Uterus (tissue), 4 donors: Measurements from ENCODE around the gene SNX9. TPM values are rescaled to one million over a fixed set of nuclear protein-coding genes. Genes with fewer than 3 reads are reported as not detected.

Experiments used
- DNase-seq, 2 donors: peaks; one replicate each; pipeline ENCODE4 v3.0.0-alpha.2; 2019 to 2020
- H3K27ac ChIP-seq, 2 donors: fragments of 200-600 bp; sonication (generic); 1 replicate in 1 of 2; 2 replicates in 1 of 2; pipeline ENCODE4 v1.5.1; 2016 to 2018
- H3K27me3 ChIP-seq, 2 donors: fragments of 200-600 bp; sonication (generic); one replicate each; pipeline ENCODE4 v1.5.1; 2018 to 2019; ENCODE audit warnings: control low read depth in 1 of 2
- H3K36me3 ChIP-seq, 2 donors: fragments of 200-600 bp; sonication (generic); one replicate each; pipeline ENCODE4 v1.5.1; 2019; ENCODE audit warnings: control low read depth in 1 of 2
- H3K4me1 ChIP-seq, 2 donors: fragments of 200-600 bp; sonication (generic); one replicate each; pipeline ENCODE4 v1.5.1; 2018 to 2019; ENCODE audit warnings: control low read depth in 1 of 2
- H3K4me3 ChIP-seq, 2 donors: fragments of 200-600 bp; sonication (generic); 1 replicate in 1 of 2; 2 replicates in 1 of 2; pipeline ENCODE4 v1.5.1; 2018 to 2019; ENCODE audit warnings: mild to moderate bottlenecking in 1 of 2
- H3K9me3 ChIP-seq, 2 donors: fragments of 200-600 bp; sonication (generic); one replicate each; pipeline ENCODE4 v1.5.1; 2019; ENCODE audit warnings: control low read depth in 1 of 2
- POLR2A ChIP-seq, 2 donors: fragments of 450-650 bp; IDR thresholded peaks; one replicate each; pipeline ENCODE4 v1.6.1; 2016; ENCODE audit warnings: antibody characterized with exemption in 2 of 2, mild to moderate bottlenecking in 1 of 2, moderate library complexity in 1 of 2
- intact Hi-C: fragments of 100-400 bp; cut with DNase I; formaldehyde crosslinking; loops from one replicate; pipeline ENCODE4 v1.15.1; 2023; ENCODE audit warnings: low total_unique reads
- total RNA-seq, 4 donors: library from RNA; depleted of rRNA in 3 of 4; stranded (reverse); fragments of >200 nt in 3 of 4; gene quantifications; one replicate each; pipeline versions ENCODE4 v1.1.0 to v1.2.4, GENCODE V29; 2014 to 2023
- TF ChIP-seq, protein P1 (sequence below), 4 experiments: fragments of 200-600 bp in 2 of 4; fragments of 450-650 bp in 2 of 4; sonication (generic) in 2 of 4; IDR thresholded peaks; one replicate each; pipeline ENCODE4 v1.5.1; 2016 to 2019; ENCODE audit warnings: antibody characterized with exemption in 4 of 4, mild to moderate bottlenecking in 2 of 4, moderate library complexity in 1 of 4
- donor health status: DM: yes; HTN: yes; CAD: no.

The SNX9 gene
- total RNA-seq, 4 donors from 2014 or later = 31.0 to 65.9 (median 50.5) TPM

GRCh38 chr6:157838718-157839430, 15.8 kb downstream of the SNX9 start:
- Histone ChIP-seq H3K4me3 (no peak overlapping the region), H3K27me3 (no peaks in the 10 kb centered on the region), H3K36me3 (no peaks in the 10 kb centered on the region), H3K27ac (no peak overlapping the region), H3K4me1 (no peaks in the 10 kb centered on the region), H3K9me3 (no peaks in the 10 kb centered on the region)
- intact Hi-C loops = no loop called here
- DNase-seq = no peak
- TF ChIP-seq, protein P1, sequence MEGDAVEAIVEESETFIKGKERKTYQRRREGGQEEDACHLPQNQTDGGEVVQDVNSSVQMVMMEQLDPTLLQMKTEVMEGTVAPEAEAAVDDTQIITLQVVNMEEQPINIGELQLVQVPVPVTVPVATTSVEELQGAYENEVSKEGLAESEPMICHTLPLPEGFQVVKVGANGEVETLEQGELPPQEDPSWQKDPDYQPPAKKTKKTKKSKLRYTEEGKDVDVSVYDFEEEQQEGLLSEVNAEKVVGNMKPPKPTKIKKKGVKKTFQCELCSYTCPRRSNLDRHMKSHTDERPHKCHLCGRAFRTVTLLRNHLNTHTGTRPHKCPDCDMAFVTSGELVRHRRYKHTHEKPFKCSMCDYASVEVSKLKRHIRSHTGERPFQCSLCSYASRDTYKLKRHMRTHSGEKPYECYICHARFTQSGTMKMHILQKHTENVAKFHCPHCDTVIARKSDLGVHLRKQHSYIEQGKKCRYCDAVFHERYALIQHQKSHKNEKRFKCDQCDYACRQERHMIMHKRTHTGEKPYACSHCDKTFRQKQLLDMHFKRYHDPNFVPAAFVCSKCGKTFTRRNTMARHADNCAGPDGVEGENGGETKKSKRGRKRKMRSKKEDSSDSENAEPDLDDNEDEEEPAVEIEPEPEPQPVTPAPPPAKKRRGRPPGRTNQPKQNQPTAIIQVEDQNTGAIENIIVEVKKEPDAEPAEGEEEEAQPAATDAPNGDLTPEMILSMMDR (IDR thresholded peaks at IDR 0.05) = no peak
- no peak for TF ChIP-seq POLR2A (IDR thresholded peaks at IDR 0.05)

DNA sequence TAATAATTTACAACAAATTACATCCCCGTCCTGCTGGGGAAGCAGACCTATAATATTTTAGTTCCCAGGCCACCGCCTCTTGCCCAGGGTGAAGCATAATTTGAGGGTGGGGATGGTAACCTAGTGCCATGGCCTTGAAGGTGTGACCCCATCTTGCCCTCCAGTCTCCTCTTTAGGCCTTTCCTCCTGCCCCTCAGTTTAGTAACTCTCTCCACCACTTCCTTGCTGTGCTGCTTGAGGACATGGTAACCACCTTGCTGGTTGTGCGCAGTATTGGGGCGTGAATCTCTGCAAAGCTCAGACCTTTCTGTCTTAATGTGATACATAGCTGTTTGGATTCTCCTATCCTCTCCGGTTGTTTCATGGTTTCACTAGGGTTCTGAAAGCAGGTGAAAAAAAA, 16.6 kb downstream of the SNX9 start:
- H3K4me3 ChIP-seq = no peak overlapping the region
- H3K4me1 ChIP-seq = no peaks in the 10 kb centered on the region
- no peaks in the 10 kb centered on the region for H3K36me3 ChIP-seq
- no peaks in the 10 kb centered on the region for H3K9me3 ChIP-seq
- DNase-seq = no peak
- no peak overlapping the region for H3K27ac ChIP-seq
- TF ChIP-seq, protein P1 (IDR thresholded peaks at IDR 0.05) = no peak
- no peak for TF ChIP-seq POLR2A (IDR thresholded peaks at IDR 0.05)
- intact Hi-C loops = no loop called here
- no peaks in the 10 kb centered on the region for H3K27me3 ChIP-seq

DNA sequence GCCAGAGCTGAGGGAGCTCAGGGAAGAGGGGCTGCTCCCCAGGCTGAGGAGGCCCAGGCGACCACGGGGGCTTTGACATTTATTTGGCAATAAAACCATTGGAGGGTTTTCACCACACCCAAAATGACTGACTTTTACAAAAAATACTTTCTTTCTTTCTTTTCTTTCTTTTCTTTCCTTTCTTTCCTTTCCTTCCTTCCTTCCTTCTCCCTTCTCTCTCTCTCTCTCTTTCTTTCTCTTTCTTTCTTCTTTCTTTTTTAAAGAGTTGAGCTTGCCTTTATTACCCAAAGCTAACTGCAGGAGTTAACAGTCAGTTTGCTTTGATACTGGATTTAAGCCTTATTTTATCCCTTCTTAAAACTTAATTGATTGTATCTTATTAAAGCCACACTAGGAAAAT, 17.2 kb downstream of the SNX9 start:
- Histone ChIP-seq H3K4me3 (no peak overlapping the region), H3K36me3 (no peaks in the 10 kb centered on the region), H3K4me1 (no peaks in the 10 kb centered on the region), H3K27me3 (no peaks in the 10 kb centered on the region), H3K27ac (no peak overlapping the region), H3K9me3 (no peaks in the 10 kb centered on the region)
- TF ChIP-seq, protein P1 (IDR thresholded peaks at IDR 0.05) = no peak
- TF ChIP-seq POLR2A (IDR thresholded peaks at IDR 0.05) = no peak
- intact Hi-C loops = no loop called here
- no peak for DNase-seq

DNA sequence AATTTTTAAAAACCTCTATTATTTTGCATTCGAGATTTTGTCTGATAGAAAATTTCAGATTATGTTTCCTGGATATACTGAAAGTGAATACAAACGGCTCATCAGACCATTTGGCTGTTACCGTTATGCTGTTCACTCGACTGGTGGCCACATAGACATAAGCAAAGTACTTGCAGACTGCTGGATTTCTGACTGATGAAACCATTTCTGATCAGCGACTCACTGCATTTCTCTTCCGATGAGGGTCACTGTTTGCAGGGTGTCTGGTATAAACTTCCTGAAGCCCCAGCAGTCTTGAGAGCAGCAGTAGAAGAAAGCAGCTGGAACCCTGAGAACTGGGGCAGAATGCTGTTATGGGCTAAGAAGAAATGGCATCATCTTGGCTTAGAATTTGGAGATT, 17.7 kb downstream of the SNX9 start:
- no peak overlapping the region for H3K4me3 ChIP-seq
- TF ChIP-seq POLR2A (IDR thresholded peaks at IDR 0.05) = no peak
- TF ChIP-seq, protein P1 (IDR thresholded peaks at IDR 0.05) = no peak
- no peak overlapping the region for H3K27ac ChIP-seq
- intact Hi-C loops = no loop called here
- DNase-seq = no peak
- no peaks in the 10 kb centered on the region for H3K36me3 ChIP-seq
- H3K9me3 ChIP-seq = no peaks in the 10 kb centered on the region
- no peaks in the 10 kb centered on the region for H3K27me3 ChIP-seq
- H3K4me1 ChIP-seq = no peaks in the 10 kb centered on the region

- H3K36me3 ChIP-seq = no peaks in the 10 kb centered on the region
- DNase-seq = no peak
- no peak overlapping the region for H3K4me3 ChIP-seq
- no peaks in the 10 kb centered on the region for H3K27me3 ChIP-seq
- H3K4me1 ChIP-seq = no peaks in the 10 kb centered on the region
- H3K27ac ChIP-seq = no peak overlapping the region
- no peaks in the 10 kb centered on the region for H3K9me3 ChIP-seq
- intact Hi-C loops = no loop called here
- TF ChIP-seq, protein P1 (IDR thresholded peaks at IDR 0.05) = no peak
- no peak for TF ChIP-seq POLR2A (IDR thresholded peaks at IDR 0.05)
Observed at GRCh38 chr6:157841211-157841840, 18.3 kb downstream of the SNX9 start.
